HG03442 (cell line): ENCODE results near the gene PODXL.
"Not testable (repeated sequence)": the region's sequence is repeated elsewhere in the genome, so short reads cannot be mapped to it uniquely, and the experiment has no call there.

Experiments
- ATAC-seq: cut with Tn5 transposase; IDR thresholded peaks from one replicate; pipeline ENCODE4 v1.9.1; 2021; ENCODE audit warnings: mild to moderate bottlenecking, moderate library complexity; ENCODE audit not compliant: unreplicated experiment

PODXL gene

GRCh38 chr7:131497454-131497853 is 59.0 kb downstream of the PODXL start:
- ATAC-seq, result no peak

GRCh38 chr7:131495669-131496498 is 60.5 kb downstream of the PODXL start:
- ATAC-seq, result no peak

- no peak for ATAC-seq
These were observed 62.2 kb downstream of the PODXL start for GRCh38 chr7:131494182-131494581.

GRCh38 chr7:131493581-131493980 is 62.8 kb downstream of the PODXL start:
- no peak for ATAC-seq

GRCh38 chr7:131493081-131493480 is 63.3 kb downstream of the PODXL start:
- ATAC-seq, result no peak

- ATAC-seq, result no peak
These were observed 66.5 kb downstream of the PODXL start for GRCh38 chr7:131489881-131490280.

- ATAC-seq, result no peak
These were observed 67.2 kb downstream of the PODXL start for GRCh38 chr7:131489196-131489595.

- no peak for ATAC-seq
These were observed 68.1 kb downstream of the PODXL start for GRCh38 chr7:131488361-131488760.

GRCh38 chr7:131487217-131487616 is 69.2 kb downstream of the PODXL start:
- ATAC-seq, result no peak

GRCh38 chr7:131486346-131486745 is 70.1 kb downstream of the PODXL start:
- ATAC-seq, result no peak

GRCh38 chr7:131483586-131483985 is 72.8 kb downstream of the PODXL start:
- ATAC-seq, result no peak

GRCh38 chr7:131482800-131483199 is 73.6 kb downstream of the PODXL start:
- peak; percentile 57 for ATAC-seq

GRCh38 chr7:131480384-131481315 is 75.8 kb downstream of the PODXL start:
- no peak for ATAC-seq

- no peak for ATAC-seq
These were observed 79.7 kb downstream of the PODXL start for GRCh38 chr7:131476740-131477139.

GRCh38 chr7:131471250-131472004 is 85.0 kb downstream of the PODXL start:
- no peak for ATAC-seq

- no peak for ATAC-seq
These were observed 88.6 kb downstream of the PODXL start for GRCh38 chr7:131467788-131468187.

- ATAC-seq, result no peak
These were observed 89.6 kb downstream of the PODXL start for GRCh38 chr7:131466735-131467365.

GRCh38 chr7:131462715-131463114 is 93.7 kb downstream of the PODXL start:
- ATAC-seq, result not testable (repeated sequence)

- no peak for ATAC-seq
These were observed 94.4 kb downstream of the PODXL start for GRCh38 chr7:131462059-131462458.

GRCh38 chr7:131459256-131459655 is 97.2 kb downstream of the PODXL start:
- no peak for ATAC-seq

- no peak for ATAC-seq
These were observed 100.1 kb downstream of the PODXL start for GRCh38 chr7:131456338-131456737.
